ENCODE data around the gene PEX5L.

DNA sequence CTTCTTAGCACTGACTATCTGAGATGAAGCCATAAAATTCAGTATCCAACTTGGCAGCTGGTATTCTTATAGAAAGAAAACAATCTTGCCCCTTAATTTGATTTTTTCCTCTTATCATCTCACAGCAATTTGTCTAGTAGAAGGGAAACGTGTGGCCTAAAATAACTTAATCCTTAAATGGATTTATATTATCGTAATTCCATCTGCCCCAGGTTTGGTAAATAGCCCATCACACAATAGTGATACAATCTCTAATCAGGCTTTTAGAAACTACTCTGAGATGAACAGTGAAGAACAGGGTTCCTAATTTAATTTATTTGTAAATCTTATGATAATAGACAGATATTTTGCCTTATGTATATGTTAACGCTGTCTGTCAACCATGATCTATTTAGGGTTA is 24.8 kb downstream of the PEX5L start:
- no peak for TF ChIP-seq POLR2A (IDR thresholded peaks at IDR 0.05; ENCODE audit: extremely low read depth, insufficient read length)
- TF ChIP-seq, protein P1, sequence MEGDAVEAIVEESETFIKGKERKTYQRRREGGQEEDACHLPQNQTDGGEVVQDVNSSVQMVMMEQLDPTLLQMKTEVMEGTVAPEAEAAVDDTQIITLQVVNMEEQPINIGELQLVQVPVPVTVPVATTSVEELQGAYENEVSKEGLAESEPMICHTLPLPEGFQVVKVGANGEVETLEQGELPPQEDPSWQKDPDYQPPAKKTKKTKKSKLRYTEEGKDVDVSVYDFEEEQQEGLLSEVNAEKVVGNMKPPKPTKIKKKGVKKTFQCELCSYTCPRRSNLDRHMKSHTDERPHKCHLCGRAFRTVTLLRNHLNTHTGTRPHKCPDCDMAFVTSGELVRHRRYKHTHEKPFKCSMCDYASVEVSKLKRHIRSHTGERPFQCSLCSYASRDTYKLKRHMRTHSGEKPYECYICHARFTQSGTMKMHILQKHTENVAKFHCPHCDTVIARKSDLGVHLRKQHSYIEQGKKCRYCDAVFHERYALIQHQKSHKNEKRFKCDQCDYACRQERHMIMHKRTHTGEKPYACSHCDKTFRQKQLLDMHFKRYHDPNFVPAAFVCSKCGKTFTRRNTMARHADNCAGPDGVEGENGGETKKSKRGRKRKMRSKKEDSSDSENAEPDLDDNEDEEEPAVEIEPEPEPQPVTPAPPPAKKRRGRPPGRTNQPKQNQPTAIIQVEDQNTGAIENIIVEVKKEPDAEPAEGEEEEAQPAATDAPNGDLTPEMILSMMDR (IDR thresholded peaks at IDR 0.05; ENCODE audit: low read depth, low read length): no peak
- TF ChIP-seq, protein P2, sequence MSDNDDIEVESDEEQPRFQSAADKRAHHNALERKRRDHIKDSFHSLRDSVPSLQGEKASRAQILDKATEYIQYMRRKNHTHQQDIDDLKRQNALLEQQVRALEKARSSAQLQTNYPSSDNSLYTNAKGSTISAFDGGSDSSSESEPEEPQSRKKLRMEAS (IDR thresholded peaks at IDR 0.05; ENCODE audit: low read depth, low read length): no peak
